ENCODE results near the gene GALC.

- no peak for TF ChIP-seq CTCF (IDR thresholded peaks at IDR 0.05)
- no peak for TF ChIP-seq POLR2A (IDR thresholded peaks at IDR 0.05)
- no peak for TF ChIP-seq EP300 (IDR thresholded peaks at IDR 0.05)
Measured at GRCh38 chr14:87971010-87971409, 22.0 kb downstream of the GALC start.
